SK-N-SH treated with all-trans-retinoic acid at 6 μM for 48 hours (cell line): ENCODE measurements around the gene CLPSL1.

Experiments
- ATAC-seq: fragments of 200-7000 bp; cut with Tn5 transposase; 3 replicates; pipeline ENCODE4 v1.9.1; 2020; ENCODE audit warnings: mild to moderate bottlenecking, moderate library complexity
- ARNTL ChIP-seq: fragments of 450-650 bp; formaldehyde crosslinking; IDR thresholded peaks from 2 replicates; pipeline ENCODE4 v1.5.0; 2020; ENCODE audit warnings: low read depth, mild to moderate bottlenecking, moderate library complexity, borderline replicate concordance
- BACH2 ChIP-seq: fragments of 250-450 bp; sonication (Bioruptor Pico); IDR thresholded peaks from 2 replicates; pipeline ENCODE4 v1.9.0; 2021; ENCODE audit warnings: mild to moderate bottlenecking, borderline replicate concordance
- CSDC2 ChIP-seq: fragments of 250-450 bp; sonication (Bioruptor Pico); IDR thresholded peaks from 2 replicates; pipeline ENCODE4 v1.5.0; 2020; ENCODE audit warnings: mild to moderate bottlenecking, moderate library complexity
- ESRRG ChIP-seq: fragments of 250-450 bp; sonication (Bioruptor Pico); IDR thresholded peaks from 2 replicates; pipeline ENCODE4 v1.6.1; 2021; ENCODE audit warnings: mild to moderate bottlenecking
- GLIS3 ChIP-seq: fragments of 250-450 bp; sonication (Bioruptor Pico); IDR thresholded peaks from 2 replicates; pipeline ENCODE4 v1.5.0; 2020; ENCODE audit warnings: mild to moderate bottlenecking, moderate library complexity
- ISL1 ChIP-seq: fragments of 250-450 bp; sonication (Bioruptor Pico); IDR thresholded peaks from 2 replicates; pipeline ENCODE4 v2.1.2; 2022; ENCODE audit warnings: mild to moderate bottlenecking, moderate library complexity
- OSR1 ChIP-seq: fragments of 250-450 bp; sonication (Bioruptor Pico); IDR thresholded peaks from 2 replicates; pipeline ENCODE4 v1.8.0; 2022; ENCODE audit warnings: moderate library complexity, mild to moderate bottlenecking, inconsistent platforms
- PPARA ChIP-seq: fragments of 250-450 bp; sonication (Bioruptor Pico); IDR thresholded peaks from 2 replicates; pipeline ENCODE4 v1.5.0; 2020; ENCODE audit warnings: mild to moderate bottlenecking, borderline replicate concordance
- RARB ChIP-seq: fragments of 250-450 bp; sonication (Bioruptor Pico); IDR thresholded peaks from 2 replicates; pipeline ENCODE4 v1.8.0; 2021; ENCODE audit warnings: mild to moderate bottlenecking, moderate library complexity
- SNAI2 ChIP-seq: fragments of 250-450 bp; sonication (Bioruptor Pico); IDR thresholded peaks from 2 replicates; pipeline ENCODE4 v1.5.0; 2020; ENCODE audit warnings: mild to moderate bottlenecking, moderate library complexity
- TCF4 ChIP-seq: fragments of 250-450 bp; sonication (Bioruptor Pico); IDR thresholded peaks from 2 replicates; pipeline ENCODE4 v1.8.0; 2021; ENCODE audit warnings: mild to moderate bottlenecking, moderate library complexity, borderline replicate concordance
- ZC3H10 ChIP-seq: fragments of 250-450 bp; sonication (Bioruptor Pico); IDR thresholded peaks from 2 replicates; pipeline ENCODE4 v1.5.1; 2021; ENCODE audit warnings: mild to moderate bottlenecking, moderate library complexity
- ZFP3 ChIP-seq: fragments of 250-450 bp; sonication (Bioruptor Pico); IDR thresholded peaks from 2 replicates; pipeline ENCODE4 v1.5.0; 2020; ENCODE audit warnings: mild to moderate bottlenecking, moderate library complexity
- ZFP30 ChIP-seq: fragments of 450-650 bp; formaldehyde crosslinking; IDR thresholded peaks from 2 replicates; pipeline ENCODE4 v1.5.0; 2022; ENCODE audit warnings: mild to moderate bottlenecking, moderate library complexity
- ZNF565 ChIP-seq: fragments of 450-650 bp; formaldehyde crosslinking; conservative IDR thresholded peaks from 2 replicates; pipeline ENCODE4 v1.5.0; 2020; ENCODE audit warnings: low read depth, mild to moderate bottlenecking, moderate library complexity
- ZNF70 ChIP-seq: fragments of 450-650 bp; formaldehyde crosslinking; IDR thresholded peaks from 2 replicates; pipeline ENCODE4 v1.5.0; 2020; ENCODE audit warnings: mild to moderate bottlenecking, moderate library complexity
- ZNF8 ChIP-seq: fragments of 450-650 bp; formaldehyde crosslinking; IDR thresholded peaks from 2 replicates; pipeline ENCODE4 v1.5.0; 2020; ENCODE audit warnings: mild to moderate bottlenecking, moderate library complexity
- TF ChIP-seq, protein P1 (sequence below): fragments of 250-450 bp; sonication (Bioruptor Pico); IDR thresholded peaks from 2 replicates; pipeline ENCODE4 v1.5.0; 2020; ENCODE audit warnings: mild to moderate bottlenecking, moderate library complexity
- TF ChIP-seq, protein P2 (sequence below): fragments of 250-450 bp; sonication (Bioruptor Pico); IDR thresholded peaks from 2 replicates; pipeline ENCODE4 v1.8.0; 2020; ENCODE audit warnings: mild to moderate bottlenecking, moderate library complexity, borderline replicate concordance
- TF ChIP-seq, protein P3 (sequence below): fragments of 250-450 bp; sonication (Bioruptor Pico); IDR thresholded peaks from 2 replicates; pipeline ENCODE4 v1.8.0; 2021; ENCODE audit warnings: low read depth, mild to moderate bottlenecking, moderate library complexity, borderline replicate concordance
- TF ChIP-seq, protein P4 (sequence below): fragments of 250-450 bp; sonication (Bioruptor Pico); IDR thresholded peaks from 2 replicates; pipeline ENCODE4 v1.5.1; 2020; ENCODE audit warnings: low read depth, mild to moderate bottlenecking, moderate library complexity
- TF ChIP-seq, protein P5 (sequence below): fragments of 250-450 bp; sonication (Bioruptor Pico); IDR thresholded peaks from 2 replicates; pipeline ENCODE4 v1.5.1; 2021; ENCODE audit warnings: mild to moderate bottlenecking, moderate library complexity

The CLPSL1 gene

DNA sequence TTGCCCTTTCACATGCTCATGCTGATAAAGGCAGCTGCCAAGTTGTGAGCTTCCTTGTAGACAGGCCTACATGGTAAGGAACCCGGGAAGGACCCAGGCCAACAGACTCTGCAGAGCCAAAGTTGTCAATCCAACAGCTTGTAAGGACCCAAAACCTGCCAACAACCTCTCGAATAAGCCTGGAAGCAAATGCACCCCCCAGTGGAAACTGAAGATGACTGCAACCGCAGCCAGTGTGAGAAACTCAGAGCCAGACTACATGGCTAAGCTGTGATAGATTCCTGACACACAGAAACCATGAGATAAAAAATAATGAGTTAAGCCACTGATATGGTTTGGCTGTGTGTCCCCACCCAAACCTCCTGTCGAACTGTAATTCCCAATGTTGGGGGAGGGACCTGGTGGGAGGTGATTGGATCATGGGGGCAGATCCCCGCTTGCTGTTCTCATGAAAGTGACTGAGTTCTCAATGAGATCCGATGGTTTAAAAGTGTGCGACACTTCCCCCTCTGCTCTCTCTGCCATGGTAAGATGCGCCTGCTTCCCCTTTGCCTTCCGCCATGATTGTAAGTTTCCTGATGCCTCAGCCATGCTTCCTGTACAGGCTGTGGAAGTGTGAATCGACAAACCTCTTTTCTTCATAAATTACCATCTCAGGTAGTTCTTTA lies 23.2 kb upstream of the CLPSL1 start:
- peak; percentile 58; the same call in 2 of the 3 replicates for ATAC-seq

DNA sequence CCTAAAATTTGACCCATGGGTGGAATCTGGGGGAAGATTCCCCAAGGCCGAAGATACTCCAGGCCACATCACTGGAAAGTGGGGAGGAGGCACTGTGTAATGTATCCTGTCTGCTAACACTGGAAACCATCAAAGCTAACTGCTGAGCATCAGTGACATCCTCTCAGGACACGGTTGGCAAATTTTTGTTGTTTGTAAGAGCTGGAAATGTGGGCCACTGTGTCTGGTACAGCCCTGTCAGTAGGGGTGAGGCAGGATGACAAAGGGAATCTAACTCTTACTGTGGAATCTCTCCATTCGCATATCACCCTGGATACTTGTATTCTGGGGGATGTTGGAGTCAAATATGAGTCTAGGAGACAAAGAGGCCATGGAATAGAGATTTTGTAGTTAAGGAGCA lies 21.4 kb upstream of the CLPSL1 start:
- no peak for TF ChIP-seq SNAI2 (CRISPR knock-in tag)
- no peak for TF ChIP-seq CSDC2 (CRISPR knock-in tag)
- TF ChIP-seq ESRRG (CRISPR knock-in tag): no peak
- TF ChIP-seq PPARA (CRISPR knock-in tag): no peak
- TF ChIP-seq, protein P1, sequence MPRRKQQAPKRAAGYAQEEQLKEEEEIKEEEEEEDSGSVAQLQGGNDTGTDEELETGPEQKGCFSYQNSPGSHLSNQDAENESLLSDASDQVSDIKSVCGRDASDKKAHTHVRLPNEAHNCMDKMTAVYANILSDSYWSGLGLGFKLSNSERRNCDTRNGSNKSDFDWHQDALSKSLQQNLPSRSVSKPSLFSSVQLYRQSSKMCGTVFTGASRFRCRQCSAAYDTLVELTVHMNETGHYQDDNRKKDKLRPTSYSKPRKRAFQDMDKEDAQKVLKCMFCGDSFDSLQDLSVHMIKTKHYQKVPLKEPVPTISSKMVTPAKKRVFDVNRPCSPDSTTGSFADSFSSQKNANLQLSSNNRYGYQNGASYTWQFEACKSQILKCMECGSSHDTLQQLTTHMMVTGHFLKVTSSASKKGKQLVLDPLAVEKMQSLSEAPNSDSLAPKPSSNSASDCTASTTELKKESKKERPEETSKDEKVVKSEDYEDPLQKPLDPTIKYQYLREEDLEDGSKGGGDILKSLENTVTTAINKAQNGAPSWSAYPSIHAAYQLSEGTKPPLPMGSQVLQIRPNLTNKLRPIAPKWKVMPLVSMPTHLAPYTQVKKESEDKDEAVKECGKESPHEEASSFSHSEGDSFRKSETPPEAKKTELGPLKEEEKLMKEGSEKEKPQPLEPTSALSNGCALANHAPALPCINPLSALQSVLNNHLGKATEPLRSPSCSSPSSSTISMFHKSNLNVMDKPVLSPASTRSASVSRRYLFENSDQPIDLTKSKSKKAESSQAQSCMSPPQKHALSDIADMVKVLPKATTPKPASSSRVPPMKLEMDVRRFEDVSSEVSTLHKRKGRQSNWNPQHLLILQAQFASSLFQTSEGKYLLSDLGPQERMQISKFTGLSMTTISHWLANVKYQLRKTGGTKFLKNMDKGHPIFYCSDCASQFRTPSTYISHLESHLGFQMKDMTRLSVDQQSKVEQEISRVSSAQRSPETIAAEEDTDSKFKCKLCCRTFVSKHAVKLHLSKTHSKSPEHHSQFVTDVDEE (CRISPR knock-in tag): no peak
- ATAC-seq: no peak

More for the DNA sequence above, 23.2 kb upstream of the CLPSL1 start:
- no peak for TF ChIP-seq ZC3H10 (CRISPR knock-in tag)
- TF ChIP-seq BACH2: no peak
- no peak for TF ChIP-seq GLIS3
- TF ChIP-seq ZFP3 (CRISPR knock-in tag): no peak
- TF ChIP-seq, protein P2, sequence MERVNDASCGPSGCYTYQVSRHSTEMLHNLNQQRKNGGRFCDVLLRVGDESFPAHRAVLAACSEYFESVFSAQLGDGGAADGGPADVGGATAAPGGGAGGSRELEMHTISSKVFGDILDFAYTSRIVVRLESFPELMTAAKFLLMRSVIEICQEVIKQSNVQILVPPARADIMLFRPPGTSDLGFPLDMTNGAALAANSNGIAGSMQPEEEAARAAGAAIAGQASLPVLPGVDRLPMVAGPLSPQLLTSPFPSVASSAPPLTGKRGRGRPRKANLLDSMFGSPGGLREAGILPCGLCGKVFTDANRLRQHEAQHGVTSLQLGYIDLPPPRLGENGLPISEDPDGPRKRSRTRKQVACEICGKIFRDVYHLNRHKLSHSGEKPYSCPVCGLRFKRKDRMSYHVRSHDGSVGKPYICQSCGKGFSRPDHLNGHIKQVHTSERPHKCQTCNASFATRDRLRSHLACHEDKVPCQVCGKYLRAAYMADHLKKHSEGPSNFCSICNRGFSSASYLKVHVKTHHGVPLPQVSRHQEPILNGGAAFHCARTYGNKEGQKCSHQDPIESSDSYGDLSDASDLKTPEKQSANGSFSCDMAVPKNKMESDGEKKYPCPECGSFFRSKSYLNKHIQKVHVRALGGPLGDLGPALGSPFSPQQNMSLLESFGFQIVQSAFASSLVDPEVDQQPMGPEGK: no peak
- TF ChIP-seq ZNF565 (CRISPR knock-in tag): no peak
- TF ChIP-seq ISL1 (CRISPR knock-in tag): no peak
- TF ChIP-seq TCF4 (CRISPR knock-in tag): no peak
- TF ChIP-seq ESRRG (CRISPR knock-in tag): no peak
- TF ChIP-seq OSR1 (CRISPR knock-in tag): no peak
- TF ChIP-seq, protein P3, sequence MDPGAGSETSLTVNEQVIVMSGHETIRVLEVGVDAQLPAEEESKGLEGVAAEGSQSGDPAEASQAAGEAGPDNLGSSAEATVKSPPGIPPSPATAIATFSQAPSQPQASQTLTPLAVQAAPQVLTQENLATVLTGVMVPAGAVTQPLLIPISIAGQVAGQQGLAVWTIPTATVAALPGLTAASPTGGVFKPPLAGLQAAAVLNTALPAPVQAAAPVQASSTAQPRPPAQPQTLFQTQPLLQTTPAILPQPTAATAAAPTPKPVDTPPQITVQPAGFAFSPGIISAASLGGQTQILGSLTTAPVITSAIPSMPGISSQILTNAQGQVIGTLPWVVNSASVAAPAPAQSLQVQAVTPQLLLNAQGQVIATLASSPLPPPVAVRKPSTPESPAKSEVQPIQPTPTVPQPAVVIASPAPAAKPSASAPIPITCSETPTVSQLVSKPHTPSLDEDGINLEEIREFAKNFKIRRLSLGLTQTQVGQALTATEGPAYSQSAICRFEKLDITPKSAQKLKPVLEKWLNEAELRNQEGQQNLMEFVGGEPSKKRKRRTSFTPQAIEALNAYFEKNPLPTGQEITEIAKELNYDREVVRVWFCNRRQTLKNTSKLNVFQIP (CRISPR knock-in tag): no peak
- no peak for TF ChIP-seq SNAI2 (CRISPR knock-in tag)
- TF ChIP-seq RARB (CRISPR knock-in tag): no peak
- TF ChIP-seq CSDC2 (CRISPR knock-in tag): no peak
- TF ChIP-seq, protein P4, sequence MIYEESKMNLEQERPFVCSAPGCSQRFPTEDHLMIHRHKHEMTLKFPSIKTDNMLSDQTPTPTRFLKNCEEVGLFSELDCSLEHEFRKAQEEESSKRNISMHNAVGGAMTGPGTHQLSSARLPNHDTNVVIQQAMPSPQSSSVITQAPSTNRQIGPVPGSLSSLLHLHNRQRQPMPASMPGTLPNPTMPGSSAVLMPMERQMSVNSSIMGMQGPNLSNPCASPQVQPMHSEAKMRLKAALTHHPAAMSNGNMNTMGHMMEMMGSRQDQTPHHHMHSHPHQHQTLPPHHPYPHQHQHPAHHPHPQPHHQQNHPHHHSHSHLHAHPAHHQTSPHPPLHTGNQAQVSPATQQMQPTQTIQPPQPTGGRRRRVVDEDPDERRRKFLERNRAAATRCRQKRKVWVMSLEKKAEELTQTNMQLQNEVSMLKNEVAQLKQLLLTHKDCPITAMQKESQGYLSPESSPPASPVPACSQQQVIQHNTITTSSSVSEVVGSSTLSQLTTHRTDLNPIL: no peak

DNA sequence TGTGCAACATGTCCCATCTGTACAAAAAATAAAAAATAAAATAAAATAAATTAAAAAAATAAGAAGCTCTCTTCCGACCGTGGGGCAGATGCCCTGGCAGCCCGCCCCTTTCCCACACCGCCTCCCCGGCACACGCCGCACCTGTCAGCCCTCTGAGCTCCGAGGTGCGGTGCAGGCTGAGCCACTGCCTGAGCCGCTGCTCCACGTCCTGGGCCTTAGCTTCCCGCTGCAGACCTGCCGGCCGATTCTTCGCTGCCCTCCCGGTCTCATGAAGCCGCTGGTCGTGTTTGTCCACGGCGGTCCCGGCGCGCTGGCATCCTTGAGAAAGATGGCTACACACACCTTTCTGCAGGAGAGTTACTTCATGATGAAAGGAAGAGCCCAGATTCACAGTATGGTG lies 15.1 kb upstream of the CLPSL1 start:
- no peak for ATAC-seq
- TF ChIP-seq OSR1 (CRISPR knock-in tag) (no peak), ZNF8 (CRISPR knock-in tag) (no peak), ESRRG (CRISPR knock-in tag) (no peak), ZNF565 (CRISPR knock-in tag) (no peak), ZFP3 (CRISPR knock-in tag) (no peak), BACH2 (no peak), RARB (CRISPR knock-in tag) (no peak), ZNF70 (CRISPR knock-in tag) (no peak), GLIS3 (no peak), ZFP30 (CRISPR knock-in tag) (no peak), TCF4 (CRISPR knock-in tag) (no peak), ARNTL (no peak), ISL1 (CRISPR knock-in tag) (no peak), ZC3H10 (CRISPR knock-in tag) (no peak)
- TF ChIP-seq, protein P4: no peak
- TF ChIP-seq, protein P2: no peak
- TF ChIP-seq, protein P5, sequence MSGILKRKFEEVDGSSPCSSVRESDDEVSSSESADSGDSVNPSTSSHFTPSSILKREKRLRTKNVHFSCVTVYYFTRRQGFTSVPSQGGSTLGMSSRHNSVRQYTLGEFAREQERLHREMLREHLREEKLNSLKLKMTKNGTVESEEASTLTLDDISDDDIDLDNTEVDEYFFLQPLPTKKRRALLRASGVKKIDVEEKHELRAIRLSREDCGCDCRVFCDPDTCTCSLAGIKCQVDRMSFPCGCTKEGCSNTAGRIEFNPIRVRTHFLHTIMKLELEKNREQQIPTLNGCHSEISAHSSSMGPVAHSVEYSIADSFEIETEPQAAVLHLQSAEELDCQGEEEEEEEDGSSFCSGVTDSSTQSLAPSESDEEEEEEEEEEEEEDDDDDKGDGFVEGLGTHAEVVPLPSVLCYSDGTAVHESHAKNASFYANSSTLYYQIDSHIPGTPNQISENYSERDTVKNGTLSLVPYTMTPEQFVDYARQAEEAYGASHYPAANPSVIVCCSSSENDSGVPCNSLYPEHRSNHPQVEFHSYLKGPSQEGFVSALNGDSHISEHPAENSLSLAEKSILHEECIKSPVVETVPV (CRISPR knock-in tag): no peak
